SK-N-SH (cell line): ENCODE results near the gene GPX2. TPM values are rescaled to one million over a fixed set of nuclear protein-coding genes. Genes with fewer than 3 reads are reported as not detected.
A peak's percentile ranks its signal among the peaks of the same experiment; 100 is the strongest.

ENCODE experiments used
- CTCF ChIA-PET: fragments of 300-600, 350-600 bp; formaldehyde crosslinking; extraction: SDS; loops from one replicate; lab custom pipeline; 2021; lab: Yijun Ruan, JAX
- POLR2A ChIA-PET: fragments of 350-600 bp; sonication (Branson Sonifier 250); formaldehyde crosslinking; extraction: SDS; loops from one replicate; lab custom pipeline; 2020; ENCODE audit warnings: antibody characterized with exemption, inconsistent platforms; lab: Yijun Ruan, JAX
- DNase-seq: peaks from one replicate; pipeline ENCODE4 v3.0.0; 2012
- H2AFZ ChIP-seq: fragments of 200-600 bp; sonication (generic); 2 replicates; pipeline ENCODE4 v1.8.1; 2016; ENCODE audit warnings: antibody characterized with exemption, mild to moderate bottlenecking, low read depth
- H3F3A ChIP-seq: fragments of 200-600 bp; sonication (generic); replicated peaks from 2 replicates; pipeline ENCODE3; 2016; ENCODE audit warnings: antibody characterized with exemption, mild to moderate bottlenecking; ENCODE audit not compliant: insufficient read depth
- H3K27ac ChIP-seq, 2 experiments: fragments of 200-500 bp in 1 of 2; fragments of 200-600 bp in 1 of 2; sonication (Bioruptor generic) in 1 of 2; sonication (generic), shearing (Covaris generic) in 1 of 2; 2 replicates each; pipeline versions ENCODE4 v1.5.1 to v1.6.1; 2014 to 2016; ENCODE audit warnings: low read depth in 2 of 2, inconsistent platforms in 1 of 2, low read length in 1 of 2, mild to moderate bottlenecking in 1 of 2, mixed read lengths in 1 of 2
- H3K27me3 ChIP-seq: fragments of 200-600 bp; sonication (generic), shearing (Covaris generic); 2 replicates; pipeline ENCODE4 v1.6.1; 2016; ENCODE audit warnings: mixed run types; ENCODE audit not compliant: insufficient read depth
- H3K36me3 ChIP-seq, 2 experiments: fragments of 200-500 bp in 1 of 2; fragments of 200-600 bp in 1 of 2; sonication (Bioruptor generic) in 1 of 2; sonication (generic) in 1 of 2; replicated peaks in 1 of 2; 2 replicates each; pipeline versions ENCODE3 to v1.5.1; 2014 to 2016; ENCODE audit warnings: low read length in 1 of 2, mild to moderate bottlenecking in 1 of 2; ENCODE audit not compliant: insufficient read depth in 2 of 2, control insufficient read depth in 1 of 2
- H3K4me1 ChIP-seq, 2 experiments: fragments of 200-500 bp in 1 of 2; fragments of 200-600 bp in 1 of 2; sonication (Bioruptor generic) in 1 of 2; sonication (generic), shearing (Covaris generic) in 1 of 2; 2 replicates each; pipeline versions ENCODE4 v1.5.1 to v1.6.1; 2014 to 2016; ENCODE audit warnings: low read depth in 1 of 2, low read length in 1 of 2, mixed run types in 1 of 2; ENCODE audit not compliant: insufficient read depth in 2 of 2, control insufficient read depth in 1 of 2
- H3K4me2 ChIP-seq: fragments of 200-600 bp; sonication (generic), shearing (Covaris generic); 2 replicates; pipeline ENCODE4 v1.6.1; 2017; ENCODE audit warnings: mixed run types
- H3K4me3 ChIP-seq, 2 experiments: fragments of 200-500 bp in 1 of 2; fragments of 200-600 bp in 1 of 2; sonication (Bioruptor generic) in 1 of 2; sonication (generic), shearing (Covaris generic) in 1 of 2; 2 replicates each; pipeline versions ENCODE4 v1.5.1 to v1.8.1; 2014 to 2016; ENCODE audit warnings: low read depth in 2 of 2, inconsistent platforms in 1 of 2, low read length in 1 of 2, mild to moderate bottlenecking in 1 of 2, mixed read lengths in 1 of 2, moderate library complexity in 1 of 2
- H3K79me2 ChIP-seq: fragments of 200-600 bp; sonication (generic); 2 replicates; pipeline ENCODE4 v1.8.1; 2017; ENCODE audit warnings: mild to moderate bottlenecking; ENCODE audit not compliant: insufficient read depth
- H3K9ac ChIP-seq: fragments of 200-600 bp; sonication (generic); 2 replicates; pipeline ENCODE4 v1.6.1; 2017; ENCODE audit warnings: mixed run types
- H3K9me2 ChIP-seq: fragments of 200-600 bp; sonication (generic); 2 replicates; pipeline ENCODE4 v1.6.1; 2017; ENCODE audit warnings: mixed run types
- H3K9me3 ChIP-seq: fragments of 200-600 bp; sonication (generic); 2 replicates; pipeline ENCODE4 v1.6.1; 2017; ENCODE audit warnings: mixed run types, mild to moderate bottlenecking, moderate library complexity
- H4K20me1 ChIP-seq: fragments of 200-600 bp; sonication (generic); 2 replicates; pipeline ENCODE4 v1.6.1; 2017; ENCODE audit warnings: mild to moderate bottlenecking, mixed run types; ENCODE audit not compliant: insufficient read depth
- CHD2 ChIP-seq: fragments of 150-350 bp; IDR thresholded peaks from 2 replicates; pipeline ENCODE4 v1.6.1; 2018; ENCODE audit warnings: low read length; ENCODE audit not compliant: partially characterized antibody
- ELF1 ChIP-seq: IDR thresholded peaks from 2 replicates; pipeline ENCODE4 v1.4.0; 2012
- EP300 ChIP-seq, 2 experiments: IDR thresholded peaks; 2 replicates each; pipeline versions ENCODE4 v1.4.0 to v1.6.1; 2012; ENCODE audit warnings: borderline replicate concordance in 1 of 2, low read depth in 1 of 2, low read length in 1 of 2
- FOSL2 ChIP-seq: IDR thresholded peaks from 2 replicates; pipeline ENCODE4 v1.4.0; 2012; ENCODE audit warnings: low read depth, mild to moderate bottlenecking, moderate library complexity, borderline replicate concordance
- FOXJ3 ChIP-seq: sonication (generic); formaldehyde crosslinking; IDR thresholded peaks from 2 replicates; pipeline ENCODE4 v1.5.1; 2020; ENCODE audit warnings: mild to moderate bottlenecking, missing genetic modification reagents
- FOXM1 ChIP-seq: IDR thresholded peaks from 2 replicates; pipeline ENCODE4 v1.4.0; 2012; ENCODE audit warnings: low read depth, mild to moderate bottlenecking
- GABPA ChIP-seq: IDR thresholded peaks from 2 replicates; pipeline ENCODE4 v1.4.0; 2012; ENCODE audit warnings: low read depth, mild to moderate bottlenecking
- GATA2 ChIP-seq: sonication (generic); formaldehyde crosslinking; IDR thresholded peaks from 2 replicates; pipeline ENCODE4 v1.5.0; 2020; ENCODE audit warnings: mild to moderate bottlenecking, missing genetic modification reagents
- JUND ChIP-seq: IDR thresholded peaks from 2 replicates; pipeline ENCODE4 v1.4.0; 2012
- MEF2A ChIP-seq: IDR thresholded peaks from 2 replicates; pipeline ENCODE4 v1.4.0; 2012; ENCODE audit warnings: low read depth, borderline replicate concordance
- MXI1 ChIP-seq: IDR thresholded peaks from 2 replicates; pipeline ENCODE4 v1.6.1; 2012; ENCODE audit warnings: mild to moderate bottlenecking, low read depth, low read length, improper control_type of control experiment
- NFIC ChIP-seq: IDR thresholded peaks from 2 replicates; pipeline ENCODE4 v1.4.0; 2012; ENCODE audit warnings: borderline replicate concordance
- NRF1 ChIP-seq: IDR thresholded peaks from 2 replicates; pipeline ENCODE4 v1.6.1; 2012; ENCODE audit warnings: low read depth, mild to moderate bottlenecking, low read length
- POLR2AphosphoS5 ChIP-seq: IDR thresholded peaks from 2 replicates; pipeline ENCODE4 v1.6.1; 2012; ENCODE audit warnings: low read depth, low read length
- RCOR1 ChIP-seq: fragments of 150-350 bp; IDR thresholded peaks from 2 replicates; pipeline ENCODE4 v1.6.1; 2017; ENCODE audit warnings: antibody characterized with exemption, low read length
- RXRA ChIP-seq: IDR thresholded peaks from 2 replicates; pipeline ENCODE4 v1.4.0; 2012; ENCODE audit warnings: low read depth, mild to moderate bottlenecking, borderline replicate concordance
- SIN3A ChIP-seq: IDR thresholded peaks from 2 replicates; pipeline ENCODE4 v1.6.1; 2012; ENCODE audit warnings: low read depth, mild to moderate bottlenecking, low read length, moderate library complexity, borderline replicate concordance
- TAF1 ChIP-seq: IDR thresholded peaks from 2 replicates; pipeline ENCODE4 v1.6.1; 2012; ENCODE audit warnings: low read depth, mild to moderate bottlenecking, low read length, moderate library complexity, borderline replicate concordance
- TCF12 ChIP-seq: IDR thresholded peaks from 2 replicates; pipeline ENCODE4 v1.4.0; 2012
- TEAD4 ChIP-seq: IDR thresholded peaks from 2 replicates; pipeline ENCODE4 v1.4.0; 2012; ENCODE audit warnings: mild to moderate bottlenecking, borderline replicate concordance; ENCODE audit not compliant: insufficient read depth
- YY1 ChIP-seq: IDR thresholded peaks from 2 replicates; pipeline ENCODE4 v1.4.0; 2012; ENCODE audit warnings: low read depth, mild to moderate bottlenecking
- WGBS: methylation state at CpG from one replicate; pipeline ENCODE4 v1.1.6; 2017; ENCODE audit warnings: low lambda C conversion rate; 5-methylcytosine and 5-hydroxymethylcytosine counted together
- polyA plus RNA-seq, 3 experiments: library from polyadenylated mRNA; depleted of rRNA; stranded (reverse); fragments of >200 nt; gene quantifications; 2 replicates each; pipeline ENCODE4 v1.2.3, GENCODE V29; 2012
- TF ChIP-seq, protein P1 (sequence below): fragments of 200-600 bp; sonication (generic); IDR thresholded peaks from 2 replicates; pipeline ENCODE4 v1.6.1; 2017; ENCODE audit warnings: antibody characterized with exemption, mild to moderate bottlenecking, moderate library complexity
- TF ChIP-seq, protein P2 (sequence below): fragments of 150-350 bp; IDR thresholded peaks from 2 replicates; pipeline ENCODE4 v1.6.1; 2017; ENCODE audit warnings: antibody characterized with exemption, low read length, low read depth, borderline replicate concordance
- TF ChIP-seq, protein P3 (sequence below): IDR thresholded peaks from 2 replicates; pipeline ENCODE4; 2012
- TF ChIP-seq, protein P4 (sequence below): IDR thresholded peaks from 2 replicates; pipeline ENCODE4 v1.4.0; 2012; ENCODE audit warnings: low read depth
- TF ChIP-seq, protein P5 (sequence below): IDR thresholded peaks from 2 replicates; pipeline ENCODE4 v1.4.0; 2012; ENCODE audit warnings: low read depth, borderline replicate concordance

Gene GPX2
- polyA plus RNA-seq, 1 of the 3 experiments (the other 2 are of a cell fraction) = not detected

DNA sequence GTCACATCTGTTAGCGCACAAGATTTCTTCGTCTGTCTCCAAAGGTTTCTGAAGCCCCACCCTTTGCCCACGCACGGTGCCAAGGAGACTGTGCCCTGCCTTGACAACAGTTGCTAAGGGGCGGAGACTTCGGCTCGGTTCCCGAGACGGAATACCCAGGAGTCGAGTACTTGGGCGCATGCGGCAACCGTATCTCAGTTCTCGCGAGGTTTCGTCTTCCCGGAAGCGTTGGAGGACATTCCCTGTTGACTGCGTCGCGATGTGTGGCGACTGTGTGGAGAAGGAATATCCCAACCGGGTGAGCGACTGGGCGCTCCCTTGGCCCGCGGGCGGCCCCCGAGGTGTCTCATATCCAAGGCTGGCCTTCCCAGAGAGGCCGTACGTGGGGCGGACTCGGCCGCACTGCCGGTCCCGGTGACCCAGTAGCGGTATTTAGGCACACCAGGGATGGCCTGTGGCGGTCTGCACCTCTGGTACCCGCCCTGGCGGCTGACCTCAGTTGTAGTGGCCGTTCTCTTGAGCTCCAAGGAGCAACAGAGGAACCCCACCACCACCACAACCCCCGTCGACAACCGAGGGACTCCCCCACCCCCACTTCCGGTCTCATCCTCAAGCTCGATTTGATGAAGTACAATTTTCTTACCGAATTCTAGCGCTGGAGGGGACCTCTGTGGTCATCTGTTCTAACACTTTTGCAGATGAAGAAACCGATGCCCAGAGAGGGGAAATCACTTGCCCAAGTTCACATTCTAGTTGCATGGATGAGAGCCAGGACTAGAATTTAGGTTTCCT lies 28.1 kb downstream of the GPX2 start, which contains the start of gene CHURC1:
TSS of gene CHURC1 (plus strand) at position 219 of the 792 bp plus-strand sequence. CDS start at position 260, 41 bp downstream.
- Histone ChIP-seq H3K9ac (peak within 1 kb of the TSS; percentile 96), H3K4me3 (peak within 1 kb of the TSS; percentile 79 to 97), H3F3A (peaks cover 3% of the 10 kb centered on the region), H2AFZ (peak within 1 kb of the TSS; percentile 91), H3K27ac (peak within 1 kb of the TSS; percentile 86 to 87), H3K27me3 (no peaks in the 10 kb centered on the region), H3K79me2 (peaks cover 51% of the 10 kb centered on the region), H3K4me1 (peaks cover 9 to 15% of the 10 kb centered on the region in 2 experiments; a peak in 3 of 4 replicates), H3K4me2 (peak within 1 kb of the TSS; percentile 78), H4K20me1 (peaks cover 6% of the 10 kb centered on the region; the same call in 1 of the 2 replicates), H3K9me2 (no peaks in the 10 kb centered on the region), H3K36me3 (peaks cover 0 to 3% of the 10 kb centered on the region in 2 experiments), H3K9me3 (no peaks in the 10 kb centered on the region)
- TF ChIP-seq ELF1 (peak; percentile 95), POLR2AphosphoS5 (peak; percentile 94), RCOR1 (no peak), TEAD4 (no peak), TCF12 (no peak), EP300 (IDR thresholded peaks at IDR 0.05; ENCODE audit: borderline replicate concordance in 1 of 2, low read depth in 1 of 2, low read length in 1 of 2) (no peak), GATA2 (no peak), YY1 (peak; percentile 32; the same call in 1 of the 2 replicates), CHD2 (peak; percentile 99), MXI1 (peak; percentile 94), FOXJ3 (no peak), NFIC (no peak), RXRA (no peak), TAF1 (peak; percentile 79; the same call in 1 of the 2 replicates), FOXM1 (no peak), FOSL2 (no peak), MEF2A (no peak), SIN3A (peak; percentile 87), GABPA (peak; percentile 40; the same call in 1 of the 2 replicates), JUND (no peak), NRF1 (peak; percentile 19; the same call in 1 of the 2 replicates)
- TF ChIP-seq, protein P1, sequence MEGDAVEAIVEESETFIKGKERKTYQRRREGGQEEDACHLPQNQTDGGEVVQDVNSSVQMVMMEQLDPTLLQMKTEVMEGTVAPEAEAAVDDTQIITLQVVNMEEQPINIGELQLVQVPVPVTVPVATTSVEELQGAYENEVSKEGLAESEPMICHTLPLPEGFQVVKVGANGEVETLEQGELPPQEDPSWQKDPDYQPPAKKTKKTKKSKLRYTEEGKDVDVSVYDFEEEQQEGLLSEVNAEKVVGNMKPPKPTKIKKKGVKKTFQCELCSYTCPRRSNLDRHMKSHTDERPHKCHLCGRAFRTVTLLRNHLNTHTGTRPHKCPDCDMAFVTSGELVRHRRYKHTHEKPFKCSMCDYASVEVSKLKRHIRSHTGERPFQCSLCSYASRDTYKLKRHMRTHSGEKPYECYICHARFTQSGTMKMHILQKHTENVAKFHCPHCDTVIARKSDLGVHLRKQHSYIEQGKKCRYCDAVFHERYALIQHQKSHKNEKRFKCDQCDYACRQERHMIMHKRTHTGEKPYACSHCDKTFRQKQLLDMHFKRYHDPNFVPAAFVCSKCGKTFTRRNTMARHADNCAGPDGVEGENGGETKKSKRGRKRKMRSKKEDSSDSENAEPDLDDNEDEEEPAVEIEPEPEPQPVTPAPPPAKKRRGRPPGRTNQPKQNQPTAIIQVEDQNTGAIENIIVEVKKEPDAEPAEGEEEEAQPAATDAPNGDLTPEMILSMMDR = no peak
- TF ChIP-seq, protein P2, sequence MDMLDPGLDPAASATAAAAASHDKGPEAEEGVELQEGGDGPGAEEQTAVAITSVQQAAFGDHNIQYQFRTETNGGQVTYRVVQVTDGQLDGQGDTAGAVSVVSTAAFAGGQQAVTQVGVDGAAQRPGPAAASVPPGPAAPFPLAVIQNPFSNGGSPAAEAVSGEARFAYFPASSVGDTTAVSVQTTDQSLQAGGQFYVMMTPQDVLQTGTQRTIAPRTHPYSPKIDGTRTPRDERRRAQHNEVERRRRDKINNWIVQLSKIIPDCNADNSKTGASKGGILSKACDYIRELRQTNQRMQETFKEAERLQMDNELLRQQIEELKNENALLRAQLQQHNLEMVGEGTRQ = no peak
- TF ChIP-seq, protein P3, sequence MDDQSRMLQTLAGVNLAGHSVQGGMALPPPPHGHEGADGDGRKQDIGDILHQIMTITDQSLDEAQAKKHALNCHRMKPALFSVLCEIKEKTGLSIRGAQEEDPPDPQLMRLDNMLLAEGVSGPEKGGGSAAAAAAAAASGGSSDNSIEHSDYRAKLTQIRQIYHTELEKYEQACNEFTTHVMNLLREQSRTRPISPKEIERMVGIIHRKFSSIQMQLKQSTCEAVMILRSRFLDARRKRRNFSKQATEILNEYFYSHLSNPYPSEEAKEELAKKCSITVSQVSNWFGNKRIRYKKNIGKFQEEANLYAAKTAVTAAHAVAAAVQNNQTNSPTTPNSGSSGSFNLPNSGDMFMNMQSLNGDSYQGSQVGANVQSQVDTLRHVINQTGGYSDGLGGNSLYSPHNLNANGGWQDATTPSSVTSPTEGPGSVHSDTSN = no peak
- TF ChIP-seq, protein P4, sequence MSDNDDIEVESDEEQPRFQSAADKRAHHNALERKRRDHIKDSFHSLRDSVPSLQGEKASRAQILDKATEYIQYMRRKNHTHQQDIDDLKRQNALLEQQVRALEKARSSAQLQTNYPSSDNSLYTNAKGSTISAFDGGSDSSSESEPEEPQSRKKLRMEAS = peak; percentile 16; the same call in 1 of the 2 replicates
- TF ChIP-seq, protein P5, sequence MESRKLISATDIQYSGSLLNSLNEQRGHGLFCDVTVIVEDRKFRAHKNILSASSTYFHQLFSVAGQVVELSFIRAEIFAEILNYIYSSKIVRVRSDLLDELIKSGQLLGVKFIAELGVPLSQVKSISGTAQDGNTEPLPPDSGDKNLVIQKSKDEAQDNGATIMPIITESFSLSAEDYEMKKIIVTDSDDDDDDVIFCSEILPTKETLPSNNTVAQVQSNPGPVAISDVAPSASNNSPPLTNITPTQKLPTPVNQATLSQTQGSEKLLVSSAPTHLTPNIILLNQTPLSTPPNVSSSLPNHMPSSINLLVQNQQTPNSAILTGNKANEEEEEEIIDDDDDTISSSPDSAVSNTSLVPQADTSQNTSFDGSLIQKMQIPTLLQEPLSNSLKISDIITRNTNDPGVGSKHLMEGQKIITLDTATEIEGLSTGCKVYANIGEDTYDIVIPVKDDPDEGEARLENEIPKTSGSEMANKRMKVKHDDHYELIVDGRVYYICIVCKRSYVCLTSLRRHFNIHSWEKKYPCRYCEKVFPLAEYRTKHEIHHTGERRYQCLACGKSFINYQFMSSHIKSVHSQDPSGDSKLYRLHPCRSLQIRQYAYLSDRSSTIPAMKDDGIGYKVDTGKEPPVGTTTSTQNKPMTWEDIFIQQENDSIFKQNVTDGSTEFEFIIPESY = peak; percentile 97
- WGBS = 2% methylated on average over 27 of the region's 49 CpGs
- peak; percentile 92 for DNase-seq
- CTCF ChIA-PET = interaction anchor here (1.1 to 2.1 kb wide), 5 partner anchors 23 to 149 kb away, joined by 3 to 9 read pairs (median 6); no protein-coding TSS in a partner anchor
- POLR2A ChIA-PET = interaction anchor here (0.5 kb wide), 1 partner anchor 46 kb away, joined by 5 read pairs; no protein-coding TSS in a partner anchor
